ENCODE data around the gene RAET1G. TPM values are rescaled to one million over a fixed set of nuclear protein-coding genes. Genes with fewer than 3 reads are reported as not detected.
"Not testable (repeated sequence)": the region's sequence is repeated elsewhere in the genome, so short reads cannot be mapped to it uniquely, and the experiment has no call there.

RAET1G gene
- total RNA-seq, 2 experiments from 2014 or later, result not detected

DNA sequence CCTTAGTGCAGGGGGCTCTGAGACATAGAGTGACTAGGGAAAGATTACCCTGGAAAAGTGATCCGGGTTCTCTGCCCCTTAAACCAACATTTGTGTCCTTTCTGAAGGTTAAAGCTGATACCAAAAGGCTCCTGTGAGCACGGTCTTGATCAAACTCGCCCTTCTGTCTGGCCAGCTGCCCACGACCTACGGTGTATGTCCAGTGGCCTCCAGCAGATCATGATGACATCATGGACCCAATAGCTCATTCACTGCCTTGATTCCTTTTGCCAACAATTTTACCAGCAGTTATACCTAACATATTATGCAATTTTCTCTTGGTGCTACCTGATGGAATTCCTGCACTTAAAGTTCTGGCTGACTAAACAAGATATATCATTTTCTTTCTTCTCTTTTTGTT, 25.7 kb upstream of the RAET1G start:
- ChIA-PET POLR2A (no interaction called here), CTCF (no interaction called here)
- no peak overlapping the region for H3K27ac Mint-ChIP-seq
- H3K27me3 Mint-ChIP-seq, result peaks cover 70% of the 10 kb centered on the region
- DNase-seq, result no peak
- peaks cover 5% of the 10 kb centered on the region for H3K4me1 Mint-ChIP-seq
- H3K4me3 Mint-ChIP-seq, result no peak overlapping the region
- H3K9me3 Mint-ChIP-seq, result no peaks in the 10 kb centered on the region
- H3K36me3 Mint-ChIP-seq (ENCODE audit: low read depth), result no peaks in the 10 kb centered on the region

- no peak overlapping the region for H3K4me3 Mint-ChIP-seq
- H3K9me3 Mint-ChIP-seq, result no peaks in the 10 kb centered on the region
- ChIA-PET CTCF (no interaction called here), POLR2A (no interaction called here)
- DNase-seq, result no peak
- H3K36me3 Mint-ChIP-seq (ENCODE audit: low read depth), result no peaks in the 10 kb centered on the region
- no peak overlapping the region for H3K27ac Mint-ChIP-seq
- peaks cover 69% of the 10 kb centered on the region for H3K27me3 Mint-ChIP-seq
- no peaks in the 10 kb centered on the region for H3K4me1 Mint-ChIP-seq
Observed at GRCh38 chr6:149948011-149948410, 25.1 kb upstream of the RAET1G start.

DNA sequence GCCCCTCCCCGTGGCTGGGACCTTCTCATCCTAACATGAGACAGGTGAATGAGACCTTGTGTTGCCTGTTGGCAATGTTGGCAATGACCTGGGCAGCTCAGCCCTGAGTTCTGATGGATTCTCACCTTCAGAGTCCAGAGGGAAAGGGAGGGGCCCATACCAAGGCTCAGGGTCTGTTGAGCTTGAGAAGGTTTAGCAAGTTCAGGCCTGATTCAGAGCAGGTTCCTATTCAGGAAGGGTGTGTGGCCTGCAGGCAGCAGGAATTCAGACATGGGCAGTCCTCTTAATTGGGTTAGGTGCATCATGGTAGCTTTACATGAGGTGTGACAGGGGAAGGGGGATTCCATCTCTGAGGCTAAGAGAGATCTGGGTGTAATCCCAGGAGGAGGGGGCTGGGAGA, 24.6 kb upstream of the RAET1G start:
- H3K27ac Mint-ChIP-seq; H3K4me1 Mint-ChIP-seq; H3K36me3 Mint-ChIP-seq (ENCODE audit: low read depth); POLR2A ChIA-PET; CTCF ChIA-PET; H3K9me3 Mint-ChIP-seq; H3K4me3 Mint-ChIP-seq; DNase-seq: not testable (repeated sequence)
- peaks cover 69% of the 10 kb centered on the region for H3K27me3 Mint-ChIP-seq

DNA sequence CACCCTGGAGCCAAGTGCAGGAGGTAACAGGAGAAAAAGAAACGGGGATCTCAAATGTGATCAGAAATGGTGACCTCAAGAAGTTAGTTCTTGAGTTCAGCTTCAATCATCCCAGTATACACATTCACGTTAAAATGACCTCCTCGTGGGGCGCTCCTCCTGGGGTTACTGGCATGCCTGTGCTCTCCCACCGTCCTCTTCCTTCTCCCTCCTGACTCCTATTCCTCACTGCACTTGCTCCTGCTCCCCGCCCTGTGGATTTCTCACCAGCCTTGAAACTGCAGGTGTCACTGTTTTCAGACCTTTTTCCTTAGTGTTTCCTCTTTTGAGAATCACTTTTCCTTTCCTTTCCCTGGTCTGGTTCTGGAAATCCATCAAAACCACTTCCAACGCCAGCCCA, 23.7 kb upstream of the RAET1G start:
- H3K27me3 Mint-ChIP-seq, result peaks cover 66% of the 10 kb centered on the region
- CTCF ChIA-PET; POLR2A ChIA-PET; H3K36me3 Mint-ChIP-seq (ENCODE audit: low read depth); H3K4me3 Mint-ChIP-seq; H3K9me3 Mint-ChIP-seq; H3K27ac Mint-ChIP-seq; DNase-seq; H3K4me1 Mint-ChIP-seq: not testable (repeated sequence)

- H3K9me3 Mint-ChIP-seq; H3K27ac Mint-ChIP-seq; H3K36me3 Mint-ChIP-seq (ENCODE audit: low read depth); CTCF ChIA-PET; H3K4me3 Mint-ChIP-seq; POLR2A ChIA-PET; DNase-seq: not testable (repeated sequence)
- H3K4me1 Mint-ChIP-seq, result peaks cover 21% of the 10 kb centered on the region
- H3K27me3 Mint-ChIP-seq, result peaks cover 64% of the 10 kb centered on the region
Observed at GRCh38 chr6:149945276-149945675, 22.4 kb upstream of the RAET1G start.

- peaks cover 39% of the 10 kb centered on the region for H3K4me1 Mint-ChIP-seq
- H3K27me3 Mint-ChIP-seq, result peaks cover 67% of the 10 kb centered on the region
- H3K27ac Mint-ChIP-seq; H3K36me3 Mint-ChIP-seq (ENCODE audit: low read depth); CTCF ChIA-PET; H3K9me3 Mint-ChIP-seq; POLR2A ChIA-PET; DNase-seq: not testable (repeated sequence)
- peak overlapping the region; percentile 39 for H3K4me3 Mint-ChIP-seq
Observed at GRCh38 chr6:149943321-149943720, 20.4 kb upstream of the RAET1G start.

DNA sequence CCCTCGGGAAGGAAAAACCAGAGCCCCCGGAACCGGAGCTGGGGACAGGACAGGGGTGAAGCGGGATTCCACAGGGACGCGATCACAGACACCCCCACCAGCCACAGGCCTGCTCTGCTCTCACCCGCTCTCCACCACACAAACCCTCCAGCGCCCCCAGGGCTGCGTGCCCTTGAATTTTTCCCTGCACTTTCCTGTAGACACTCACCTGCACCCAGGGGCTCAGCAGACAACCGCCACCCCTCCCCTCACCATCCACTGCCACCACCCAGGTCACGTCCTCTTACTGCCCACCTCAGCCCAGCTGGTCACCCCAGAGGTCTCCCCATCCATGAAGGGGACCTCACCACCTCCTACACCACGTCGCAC, 19.5 kb upstream of the RAET1G start:
- Mint-ChIP-seq H3K27me3 (peaks cover 69% of the 10 kb centered on the region), H3K27ac (no peak overlapping the region), H3K36me3 (ENCODE audit: low read depth) (peaks cover 3% of the 10 kb centered on the region), H3K4me3 (peak overlapping the region; percentile 92), H3K9me3 (no peaks in the 10 kb centered on the region), H3K4me1 (peaks cover 42% of the 10 kb centered on the region)
- POLR2A ChIA-PET, result interaction anchor here (0.8 kb wide), 1 partner anchor 95 kb away, joined by 3 read pairs; no protein-coding TSS in a partner anchor
- no peak for DNase-seq
- CTCF ChIA-PET, result no interaction called here

- Mint-ChIP-seq H3K4me3 (peak within 1 kb of the TSS; percentile 92), H3K4me1 (peaks cover 42% of the 10 kb centered on the region), H3K27me3 (peaks cover 75% of the 10 kb centered on the region), H3K9me3 (no peaks in the 10 kb centered on the region), H3K36me3 (ENCODE audit: low read depth) (peaks cover 3% of the 10 kb centered on the region), H3K27ac (peak within 1 kb of the TSS; percentile 61)
- ChIA-PET POLR2A (no interaction called here), CTCF (interaction anchor here (1.0 kb wide), 1 partner anchor 75 kb away, joined by 4 read pairs; no protein-coding TSS in a partner anchor)
- peak; percentile 90 for DNase-seq
Observed at GRCh38 chr6:149941583-149942460, 18.9 kb upstream of the RAET1G start, which contains the start of gene ULBP2. ULBP2 (plus strand) TSS chr6:149942014; CDS start chr6:149942073, 59 bp downstream.

- peak overlapping the region; percentile 53 for H3K4me3 Mint-ChIP-seq
- POLR2A ChIA-PET, result interaction anchor here (1.1 kb wide), 1 partner anchor 223 kb away, joined by 3 read pairs; the partner anchor contains the start of gene LATS1
- peaks cover 42% of the 10 kb centered on the region for H3K4me1 Mint-ChIP-seq
- CTCF ChIA-PET, result interaction anchor here (1.0 kb wide), 1 partner anchor 76 kb away, joined by 4 read pairs; no protein-coding TSS in a partner anchor
- H3K9me3 Mint-ChIP-seq, result no peaks in the 10 kb centered on the region
- no peak for DNase-seq
- H3K27me3 Mint-ChIP-seq, result peaks cover 81% of the 10 kb centered on the region
- H3K27ac Mint-ChIP-seq, result no peak overlapping the region
- peaks cover 3% of the 10 kb centered on the region for H3K36me3 Mint-ChIP-seq (ENCODE audit: low read depth)
Observed at GRCh38 chr6:149940672-149940982, 17.7 kb upstream of the RAET1G start.

GRCh38 chr6:149939909-149940671, 17.2 kb upstream of the RAET1G start:
- Mint-ChIP-seq H3K4me3 (peak overlapping the region; percentile 53), H3K4me1 (peaks cover 45% of the 10 kb centered on the region), H3K27me3 (peaks cover 84% of the 10 kb centered on the region), H3K27ac (no peak overlapping the region), H3K36me3 (ENCODE audit: low read depth) (peaks cover 3% of the 10 kb centered on the region), H3K9me3 (no peaks in the 10 kb centered on the region)
- POLR2A ChIA-PET, result interaction anchor here (1.1 kb wide), 1 partner anchor 222 kb away, joined by 3 read pairs; the partner anchor contains the start of gene LATS1
- no peak for DNase-seq
- CTCF ChIA-PET, result interaction anchor here (1.0 kb wide), 1 partner anchor 77 kb away, joined by 4 read pairs; no protein-coding TSS in a partner anchor

DNA sequence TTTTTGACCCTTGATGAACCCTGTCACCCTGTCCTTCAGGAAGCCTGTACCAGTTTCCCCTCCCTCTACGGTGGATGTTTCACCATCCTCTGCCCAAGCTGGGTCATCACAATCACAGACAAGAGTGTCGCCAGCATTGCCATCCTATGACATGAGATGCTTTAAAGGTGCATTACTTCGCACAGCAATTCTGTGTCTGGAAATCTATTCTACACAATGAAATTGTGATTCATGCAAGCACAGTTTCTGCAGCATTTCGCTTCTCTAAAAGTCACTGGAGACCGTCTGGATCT, 16.4 kb upstream of the RAET1G start:
- DNase-seq, result no peak
- Mint-ChIP-seq H3K9me3 (no peaks in the 10 kb centered on the region), H3K4me1 (peaks cover 52% of the 10 kb centered on the region), H3K4me3 (peak overlapping the region; percentile 63), H3K27me3 (peaks cover 90% of the 10 kb centered on the region), H3K36me3 (ENCODE audit: low read depth) (peaks cover 3% of the 10 kb centered on the region), H3K27ac (no peak overlapping the region)
- POLR2A ChIA-PET, result interaction anchor here (1.3 kb wide), 1 partner anchor 65 kb away, joined by 3 read pairs; no protein-coding TSS in a partner anchor
- CTCF ChIA-PET, result no interaction called here

DNA sequence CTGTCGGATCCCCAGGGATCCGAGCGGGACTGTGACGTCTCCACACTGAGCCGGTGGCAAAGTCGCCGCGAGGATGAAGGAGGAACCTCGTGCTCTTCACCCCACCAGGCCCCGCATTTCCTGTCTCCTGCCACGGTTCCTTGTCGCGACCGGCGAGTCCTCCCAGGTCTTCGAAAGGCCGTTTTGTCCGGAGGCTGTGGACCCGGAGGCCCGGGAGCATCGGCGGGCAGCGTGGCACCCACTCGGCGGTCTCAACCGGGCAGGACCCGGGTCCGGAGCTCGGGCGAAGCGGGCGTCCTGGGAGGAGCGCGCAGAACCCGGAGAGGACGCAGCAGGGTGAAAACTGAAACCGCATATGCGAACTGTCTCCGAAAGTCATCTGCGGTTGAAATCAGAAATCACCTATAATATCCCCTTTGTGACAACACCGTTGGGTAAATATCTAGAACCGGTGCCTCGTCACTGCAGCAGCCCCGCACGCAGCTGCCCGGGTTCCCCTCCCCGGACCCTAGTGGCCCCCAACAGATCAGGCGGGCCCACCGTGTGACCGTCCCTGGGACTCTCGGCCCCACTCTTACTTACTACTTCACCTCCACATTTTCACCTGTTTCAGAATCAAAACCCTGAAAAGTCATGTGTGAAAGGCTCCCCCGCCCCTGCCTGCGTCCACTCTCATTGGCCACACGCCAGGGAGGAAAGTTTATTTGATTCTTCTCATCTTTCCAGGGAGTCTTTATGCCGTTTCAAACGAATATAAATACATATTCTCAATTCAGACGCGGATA, 15.8 kb upstream of the RAET1G start:
- DNase-seq, result peak; percentile 52
- Mint-ChIP-seq H3K36me3 (ENCODE audit: low read depth) (peaks cover 3% of the 10 kb centered on the region), H3K27me3 (peaks cover 90% of the 10 kb centered on the region), H3K4me1 (peaks cover 54% of the 10 kb centered on the region), H3K27ac (no peak overlapping the region), H3K9me3 (no peaks in the 10 kb centered on the region), H3K4me3 (peak overlapping the region; percentile 63)
- ChIA-PET CTCF (no interaction called here), POLR2A (interaction anchor here (1.3 kb wide), 1 partner anchor 66 kb away, joined by 3 read pairs; no protein-coding TSS in a partner anchor)

Measured in activated CD4-positive, alpha-beta memory T cell treated with anti-CD3 and anti-CD28 coated beads, Interleukin-2, amount 10 ng/mL, durations not matched to agents 7 days and 5 days (primary cell).